Vagina (tissue), 2 donors: ENCODE results near the gene PPFIA1. TPM values are rescaled to one million over a fixed set of nuclear protein-coding genes. Genes with fewer than 3 reads are reported as not detected.

ENCODE experiments used
- DNase-seq, 2 donors: peaks; one replicate each; pipeline ENCODE4 v3.0.0-alpha.2; 2017; ENCODE audit errors: extremely low spot score in 2 of 2
- H3K27ac ChIP-seq: fragments of 200-600 bp; sonication (generic); one replicate; pipeline ENCODE4 v1.5.1; 2019
- H3K27me3 ChIP-seq: fragments of 200-600 bp; sonication (generic); one replicate; pipeline ENCODE4 v1.5.1; 2019
- H3K36me3 ChIP-seq, 2 donors: fragments of 200-600 bp; sonication (generic); one replicate each; pipeline ENCODE4 v1.5.1; 2017 to 2019
- H3K4me1 ChIP-seq: fragments of 200-600 bp; sonication (generic); one replicate; pipeline ENCODE4 v1.5.1; 2019
- H3K4me3 ChIP-seq, 2 donors: fragments of 200-600 bp; sonication (generic); 1 replicate in 1 of 2; 2 replicates in 1 of 2; pipeline ENCODE4 v1.5.1; 2016 to 2019
- H3K9me3 ChIP-seq: fragments of 200-600 bp; sonication (generic); one replicate; pipeline ENCODE4 v1.5.1; 2019
- POLR2A ChIP-seq, 2 donors: fragments of 450-650 bp; IDR thresholded peaks; one replicate each; pipeline ENCODE4 v1.6.1; 2017; ENCODE audit warnings: antibody characterized with exemption in 2 of 2, mild to moderate bottlenecking in 2 of 2, moderate library complexity in 2 of 2
- POLR2AphosphoS5 ChIP-seq, 2 donors: sonication (generic); formaldehyde crosslinking; IDR thresholded peaks; one replicate each; pipeline ENCODE4 v1.9.0; 2017; ENCODE audit warnings: antibody characterized with exemption in 2 of 2, mild to moderate bottlenecking in 2 of 2, low read depth in 1 of 2; ENCODE audit not compliant: insufficient read depth in 1 of 2
- intact Hi-C: fragments of 100-400 bp; cut with DNase I; formaldehyde crosslinking; loops from one replicate; pipeline ENCODE4 v1.15.1; 2023
- total RNA-seq: library from RNA; depleted of rRNA; stranded (reverse); fragments of >200 nt; gene quantifications from one replicate; pipeline ENCODE4 v1.2.3, GENCODE V29; 2016
- TF ChIP-seq, protein P1 (sequence below), 3 experiments: fragments of 450-650 bp in 2 of 3; fragments of 200-600 bp in 1 of 3; sonication (generic) in 1 of 3; IDR thresholded peaks; one replicate each; pipeline ENCODE4 v1.5.1; 2017 to 2019; ENCODE audit warnings: antibody characterized with exemption in 3 of 3, mild to moderate bottlenecking in 2 of 3, moderate library complexity in 2 of 3

Gene PPFIA1
- total RNA-seq, 1 donor from 2014 or later: 54.3 TPM

DNA sequence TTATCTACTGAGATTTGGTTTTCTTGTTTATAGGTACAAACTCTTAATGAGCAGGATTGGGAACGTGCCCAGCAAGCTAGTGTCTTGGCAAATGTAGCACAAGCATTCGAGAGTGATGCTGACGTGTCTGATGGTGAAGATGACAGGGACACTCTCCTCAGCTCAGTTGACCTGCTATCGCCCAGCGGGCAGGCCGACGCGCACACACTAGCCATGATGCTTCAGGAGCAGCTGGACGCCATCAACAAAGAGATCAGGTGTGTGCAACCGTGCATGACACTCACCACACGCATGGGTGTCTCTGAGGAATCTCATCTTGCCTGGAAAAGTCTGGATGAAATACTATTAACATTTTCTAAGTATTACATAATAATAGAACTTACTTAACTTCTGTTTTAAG is 73.1 kb downstream of the PPFIA1 start:
- Histone ChIP-seq H3K36me3 (peaks cover 7 to 44% of the 10 kb centered on the region in 2 donors), H3K27me3 (no peaks in the 10 kb centered on the region), H3K27ac (no peak overlapping the region), H3K9me3 (no peaks in the 10 kb centered on the region), H3K4me1 (no peaks in the 10 kb centered on the region), H3K4me3 (no peak overlapping the region)
- intact Hi-C loops: no loop called here
- TF ChIP-seq POLR2AphosphoS5 (IDR thresholded peaks at IDR 0.05; ENCODE audit: insufficient read depth in 1 of 2, low read depth in 1 of 2): no peak
- no peak for TF ChIP-seq POLR2A (IDR thresholded peaks at IDR 0.05)
- TF ChIP-seq, protein P1, sequence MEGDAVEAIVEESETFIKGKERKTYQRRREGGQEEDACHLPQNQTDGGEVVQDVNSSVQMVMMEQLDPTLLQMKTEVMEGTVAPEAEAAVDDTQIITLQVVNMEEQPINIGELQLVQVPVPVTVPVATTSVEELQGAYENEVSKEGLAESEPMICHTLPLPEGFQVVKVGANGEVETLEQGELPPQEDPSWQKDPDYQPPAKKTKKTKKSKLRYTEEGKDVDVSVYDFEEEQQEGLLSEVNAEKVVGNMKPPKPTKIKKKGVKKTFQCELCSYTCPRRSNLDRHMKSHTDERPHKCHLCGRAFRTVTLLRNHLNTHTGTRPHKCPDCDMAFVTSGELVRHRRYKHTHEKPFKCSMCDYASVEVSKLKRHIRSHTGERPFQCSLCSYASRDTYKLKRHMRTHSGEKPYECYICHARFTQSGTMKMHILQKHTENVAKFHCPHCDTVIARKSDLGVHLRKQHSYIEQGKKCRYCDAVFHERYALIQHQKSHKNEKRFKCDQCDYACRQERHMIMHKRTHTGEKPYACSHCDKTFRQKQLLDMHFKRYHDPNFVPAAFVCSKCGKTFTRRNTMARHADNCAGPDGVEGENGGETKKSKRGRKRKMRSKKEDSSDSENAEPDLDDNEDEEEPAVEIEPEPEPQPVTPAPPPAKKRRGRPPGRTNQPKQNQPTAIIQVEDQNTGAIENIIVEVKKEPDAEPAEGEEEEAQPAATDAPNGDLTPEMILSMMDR (IDR thresholded peaks at IDR 0.05): no peak
- DNase-seq: no peak

DNA sequence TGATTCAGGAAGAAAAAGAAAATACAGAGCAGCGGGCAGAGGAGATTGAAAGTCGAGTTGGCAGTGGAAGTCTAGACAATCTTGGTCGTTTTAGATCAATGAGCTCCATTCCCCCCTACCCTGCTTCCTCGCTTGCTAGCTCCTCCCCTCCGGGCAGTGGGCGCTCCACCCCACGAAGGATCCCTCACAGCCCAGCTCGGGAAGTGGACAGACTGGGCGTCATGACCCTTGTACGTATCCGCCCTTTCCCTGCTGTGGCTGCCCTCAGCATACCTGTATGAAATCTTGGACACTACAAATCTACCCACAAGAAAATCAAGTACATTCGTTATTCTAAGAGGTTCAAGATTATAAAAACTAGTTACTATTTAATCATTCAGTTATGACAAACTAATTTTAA is 77.7 kb downstream of the PPFIA1 start:
- Histone ChIP-seq H3K4me3 (no peak overlapping the region), H3K36me3 (peaks cover 7 to 37% of the 10 kb centered on the region in 2 donors), H3K27me3 (no peaks in the 10 kb centered on the region), H3K9me3 (no peaks in the 10 kb centered on the region), H3K4me1 (no peaks in the 10 kb centered on the region), H3K27ac (no peak overlapping the region)
- intact Hi-C loops: no loop called here
- TF ChIP-seq, protein P1 (IDR thresholded peaks at IDR 0.05): no peak
- no peak for TF ChIP-seq POLR2A (IDR thresholded peaks at IDR 0.05)
- TF ChIP-seq POLR2AphosphoS5 (IDR thresholded peaks at IDR 0.05; ENCODE audit: insufficient read depth in 1 of 2, low read depth in 1 of 2): no peak
- no peak for DNase-seq

DNA sequence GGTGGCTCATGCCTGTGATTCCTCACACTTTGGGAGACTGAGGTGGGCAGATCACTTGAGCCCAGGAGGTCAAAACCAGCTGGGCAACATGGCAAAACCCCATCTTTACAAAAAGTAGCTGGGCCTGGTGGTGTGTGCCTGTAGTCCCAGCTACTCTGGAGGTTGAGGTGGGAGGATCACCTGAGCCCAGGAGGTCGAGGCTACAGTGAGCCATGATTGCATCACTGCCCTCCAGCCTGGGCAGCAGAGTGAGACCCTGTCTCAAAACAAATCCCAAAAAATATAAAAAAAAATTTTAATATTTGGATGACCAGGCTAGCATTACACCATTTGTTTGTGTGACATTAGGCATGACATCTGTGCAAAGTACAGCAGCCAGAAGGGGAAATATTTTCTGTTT is 78.1 kb downstream of the PPFIA1 start:
- no peak for DNase-seq
- no peak overlapping the region for H3K27ac ChIP-seq
- no peaks in the 10 kb centered on the region for H3K9me3 ChIP-seq
- peaks cover 6 to 33% of the 10 kb centered on the region in 2 donors for H3K36me3 ChIP-seq
- no peak for TF ChIP-seq POLR2AphosphoS5 (IDR thresholded peaks at IDR 0.05; ENCODE audit: insufficient read depth in 1 of 2, low read depth in 1 of 2)
- TF ChIP-seq, protein P1 (IDR thresholded peaks at IDR 0.05): no peak
- no peak for TF ChIP-seq POLR2A (IDR thresholded peaks at IDR 0.05)
- H3K27me3 ChIP-seq: no peaks in the 10 kb centered on the region
- intact Hi-C loops: no loop called here
- no peak overlapping the region for H3K4me3 ChIP-seq
- no peaks in the 10 kb centered on the region for H3K4me1 ChIP-seq

DNA sequence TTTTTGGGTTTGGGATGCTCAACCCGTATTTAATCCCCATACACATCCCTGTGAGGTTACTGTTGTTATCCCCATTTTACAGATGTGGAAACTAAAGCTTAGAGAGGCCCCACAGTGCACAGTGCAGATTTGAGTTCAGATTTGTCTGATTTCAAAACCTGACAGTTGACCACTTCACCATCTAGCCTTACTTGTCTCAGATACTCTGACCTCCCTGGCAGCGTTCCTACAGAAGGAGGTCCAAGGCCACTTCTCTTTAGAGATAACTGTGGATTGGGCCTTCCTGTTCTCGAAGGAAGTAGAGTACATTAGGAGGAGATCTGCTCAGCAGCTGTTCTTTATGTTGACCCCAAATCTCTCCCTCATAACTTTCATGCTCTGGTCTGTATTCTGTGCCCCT is 81.2 kb downstream of the PPFIA1 start:
- intact Hi-C loops: no loop called here
- peaks cover 0 to 49% of the 10 kb centered on the region in 2 donors for H3K36me3 ChIP-seq
- no peak for DNase-seq
- H3K27ac ChIP-seq: no peak overlapping the region
- H3K27me3 ChIP-seq: no peaks in the 10 kb centered on the region
- H3K4me3 ChIP-seq: no peak overlapping the region
- TF ChIP-seq, protein P1 (IDR thresholded peaks at IDR 0.05): no peak
- no peak for TF ChIP-seq POLR2A (IDR thresholded peaks at IDR 0.05)
- TF ChIP-seq POLR2AphosphoS5 (IDR thresholded peaks at IDR 0.05; ENCODE audit: insufficient read depth in 1 of 2, low read depth in 1 of 2): no peak
- no peaks in the 10 kb centered on the region for H3K4me1 ChIP-seq
- no peaks in the 10 kb centered on the region for H3K9me3 ChIP-seq

DNA sequence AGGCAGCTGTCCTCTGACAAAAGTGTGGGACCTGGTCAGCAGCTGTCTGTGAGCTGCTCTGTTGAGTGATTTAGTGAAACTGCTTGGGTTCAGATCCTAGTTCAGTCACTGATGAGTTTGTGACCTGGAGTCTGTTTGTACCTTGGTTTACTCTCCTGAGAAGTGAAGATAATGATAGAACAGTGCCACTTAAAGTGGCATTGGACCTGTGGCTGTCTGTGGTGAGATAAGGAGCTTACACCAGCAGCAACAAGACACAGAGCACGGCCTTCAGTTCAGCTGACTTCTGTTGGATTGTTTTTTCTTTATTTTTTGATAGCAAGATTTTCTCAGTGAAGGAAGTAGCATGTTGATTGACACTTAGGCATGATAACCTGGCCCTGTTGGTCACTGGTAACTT is 81.6 kb downstream of the PPFIA1 start:
- Histone ChIP-seq H3K4me1 (no peaks in the 10 kb centered on the region), H3K27ac (no peak overlapping the region), H3K4me3 (no peak overlapping the region), H3K9me3 (no peaks in the 10 kb centered on the region), H3K36me3 (peaks cover 0 to 54% of the 10 kb centered on the region in 2 donors), H3K27me3 (no peaks in the 10 kb centered on the region)
- no peak for DNase-seq
- no peak for TF ChIP-seq POLR2A (IDR thresholded peaks at IDR 0.05)
- TF ChIP-seq, protein P1 (IDR thresholded peaks at IDR 0.05): no peak
- no peak for TF ChIP-seq POLR2AphosphoS5 (IDR thresholded peaks at IDR 0.05; ENCODE audit: insufficient read depth in 1 of 2, low read depth in 1 of 2)
- intact Hi-C loops: no loop called here
